ENCODE results near the gene C6orf62. TPM values are rescaled to one million over a fixed set of nuclear protein-coding genes. Genes with fewer than 3 reads are reported as not detected.
"Not testable (repeated sequence)": the region's sequence is repeated elsewhere in the genome, so short reads cannot be mapped to it uniquely, and the experiment has no call there.

Gene C6orf62
- 100 to 1,000 TPM; 155 to 156 TPM for total RNA-seq

DNA sequence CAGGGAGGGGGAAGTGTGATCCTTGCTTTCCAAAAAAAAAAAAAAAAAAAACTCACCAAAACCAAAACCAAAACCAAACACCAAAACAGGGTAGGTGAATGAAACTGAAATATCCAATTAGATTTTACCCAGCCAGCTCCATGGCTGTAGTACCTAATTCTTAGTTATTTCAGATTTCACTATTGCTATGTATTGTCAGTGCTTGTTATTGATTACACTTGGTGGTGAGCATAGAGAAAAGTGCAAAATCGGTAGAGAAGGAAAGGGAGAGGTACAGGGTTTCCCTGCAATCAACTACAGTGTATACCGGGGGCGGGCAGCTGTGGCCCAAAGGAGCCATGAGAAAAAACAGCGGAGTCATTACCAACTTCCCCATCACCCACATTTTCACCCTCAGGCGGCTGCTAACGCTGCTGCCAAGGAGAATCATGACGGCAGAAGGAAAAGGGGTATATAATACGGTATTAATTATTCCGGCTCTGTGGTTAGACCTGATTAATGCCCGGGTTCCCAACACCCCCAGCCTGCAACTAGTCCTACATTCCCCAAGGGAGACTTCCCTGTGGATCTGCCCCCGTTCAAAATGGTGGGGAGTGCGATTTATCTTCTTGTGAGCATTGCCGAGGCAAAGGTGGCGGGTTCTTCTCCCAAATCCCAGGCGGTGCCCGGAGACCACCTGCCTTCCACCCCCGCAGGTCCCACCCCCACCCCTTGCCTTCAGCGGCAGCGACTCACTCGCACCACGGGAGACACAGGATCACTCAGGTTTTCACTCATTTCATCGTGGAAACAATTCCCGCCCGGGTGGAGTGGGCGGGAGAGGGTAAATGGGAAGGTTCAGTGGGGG is at the start of gene C6orf62:
Gene C6orf62, minus strand, starts transcription at position 30 of the 847 bp plus-strand sequence. CDS start 486 bp downstream, outside the sequence.
- peaks cover 58% of the 10 kb centered on the region for H3K36me3 Mint-ChIP-seq (ENCODE audit: low read depth)
- DNase-seq = peak; percentile 64
- no peaks in the 10 kb centered on the region for H3K9me3 Mint-ChIP-seq
- ChIA-PET POLR2A (interaction anchor here (0.5 to 4.3 kb wide), 26 partner anchors 11 to 1405 kb away, joined by 3 to 49 read pairs (median 4); partner anchors contain the start of genes ACOT13, GMNN, KIAA0319 and RIPOR2), CTCF (interaction anchor here (0.8 to 2.5 kb wide), 8 partner anchors 47 to 308 kb away, joined by 3 to 9 read pairs (median 4); partner anchors contain the start of gene ACOT13)
- H3K4me1 Mint-ChIP-seq = peaks cover 44% of the 10 kb centered on the region
- H3K27me3 Mint-ChIP-seq = no peaks in the 10 kb centered on the region
- peak within 1 kb of the TSS; percentile 100 for H3K27ac Mint-ChIP-seq
- H3K4me3 Mint-ChIP-seq = peak within 1 kb of the TSS; percentile 99

DNA sequence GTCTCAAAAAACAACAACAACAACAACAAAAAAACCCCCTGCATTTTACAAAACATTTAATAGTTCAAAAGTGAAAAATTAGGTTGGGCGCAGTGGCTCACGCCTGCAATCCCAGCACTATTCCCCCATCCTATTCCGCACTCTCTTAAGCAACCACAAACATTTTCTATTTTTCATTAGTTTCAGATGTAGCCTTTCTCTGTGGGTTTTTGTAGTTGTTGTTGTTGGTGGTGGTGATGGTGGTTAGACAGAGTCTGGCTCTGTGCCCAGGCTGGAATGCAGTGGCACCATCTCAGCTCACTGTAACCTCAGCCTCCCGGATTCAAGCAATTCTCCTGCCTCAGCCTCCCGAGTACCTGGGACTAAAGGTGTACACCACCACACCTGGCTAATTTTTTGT is 49.4 kb upstream of the C6orf62 start:
- ChIA-PET CTCF (interaction anchor here (1.0 to 3.2 kb wide), 3 partner anchors 25 to 189 kb away, joined by 3 to 9 read pairs (median 9); no protein-coding TSS in a partner anchor), POLR2A (interaction anchor here (0.7 kb wide), 1 partner anchor 10 kb away, joined by 3 read pairs; no protein-coding TSS in a partner anchor)

DNA sequence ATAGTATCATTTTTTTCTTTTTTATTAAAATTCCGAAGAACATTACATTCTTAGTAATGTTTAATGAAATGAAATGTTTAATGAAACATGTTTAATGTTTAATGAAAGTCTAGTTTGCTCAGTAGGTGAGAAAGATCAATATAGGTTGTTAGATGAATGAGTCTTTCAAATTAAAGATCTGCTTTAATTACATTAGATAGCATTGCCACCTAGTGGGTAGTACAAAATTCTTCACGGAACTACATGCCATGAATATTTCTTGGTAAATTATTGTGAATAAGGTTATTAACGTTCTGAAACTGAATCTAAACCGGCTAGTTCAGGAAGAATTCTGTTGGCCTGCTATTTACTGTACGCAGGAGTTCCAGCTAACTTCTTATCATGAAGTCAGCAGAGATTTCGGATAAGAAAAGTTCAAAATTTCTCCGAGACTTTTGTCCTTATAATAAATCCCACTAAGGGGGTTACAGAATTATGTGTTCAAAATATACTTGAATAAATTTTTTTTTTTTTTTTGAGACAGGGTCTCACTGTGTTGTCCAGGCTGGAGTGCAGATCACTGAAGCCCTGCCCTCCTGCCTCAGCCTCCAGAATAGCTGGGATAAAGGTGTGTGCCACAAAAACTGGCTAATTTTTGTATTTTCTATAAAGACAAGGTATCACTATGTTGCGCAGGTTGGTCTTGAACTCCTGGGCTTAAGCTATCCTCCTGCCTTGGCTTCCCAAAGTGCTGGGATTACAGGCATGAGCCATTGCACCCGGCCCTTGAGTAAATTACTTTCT is 47.9 kb upstream of the C6orf62 start:
- Mint-ChIP-seq H3K4me3 (no peak overlapping the region), H3K27me3 (no peaks in the 10 kb centered on the region), H3K27ac (no peak overlapping the region), H3K9me3 (no peaks in the 10 kb centered on the region), H3K36me3 (ENCODE audit: low read depth) (no peaks in the 10 kb centered on the region), H3K4me1 (peaks cover 9% of the 10 kb centered on the region)
- ChIA-PET POLR2A (interaction anchor here (0.7 kb wide), 1 partner anchor 186 kb away, joined by 4 read pairs; no protein-coding TSS in a partner anchor), CTCF (interaction anchor here (0.6 to 3.2 kb wide), 8 partner anchors 48 to 219 kb away, joined by 3 to 9 read pairs (median 3); partner anchors contain the start of gene C6orf62)
- DNase-seq = no peak

More for the DNA sequence above, 49.4 kb upstream of the C6orf62 start:
- no peak for DNase-seq
- Mint-ChIP-seq H3K9me3 (no peaks in the 10 kb centered on the region), H3K4me3 (no peak overlapping the region), H3K27me3 (no peaks in the 10 kb centered on the region), H3K27ac (no peak overlapping the region), H3K4me1 (peaks cover 7% of the 10 kb centered on the region), H3K36me3 (ENCODE audit: low read depth) (no peaks in the 10 kb centered on the region)

DNA sequence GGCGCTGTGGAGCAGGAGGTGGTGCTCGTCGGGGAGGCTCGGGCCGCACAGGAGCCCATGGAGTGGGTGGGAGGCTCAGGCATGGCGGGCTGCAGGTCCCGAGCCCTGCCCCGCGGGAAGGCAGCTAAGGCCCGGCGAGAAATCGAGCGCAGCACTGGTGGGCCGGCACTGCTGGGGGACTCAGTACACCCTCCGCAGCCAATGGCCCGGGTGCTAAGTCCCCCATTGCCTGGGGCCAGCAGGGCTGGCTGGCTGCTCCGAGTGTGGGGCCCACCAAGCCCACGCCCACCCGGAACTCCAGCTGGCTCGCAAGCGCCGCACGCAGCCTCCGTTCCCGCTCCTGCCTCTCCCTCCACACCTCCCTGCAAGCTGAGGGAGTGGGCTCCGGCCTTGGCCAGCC is 47.0 kb upstream of the C6orf62 start:
- CTCF ChIA-PET = interaction anchor here (0.7 to 3.2 kb wide), 5 partner anchors 47 to 187 kb away, joined by 3 to 9 read pairs (median 9); partner anchors contain the start of gene C6orf62
- H3K9me3 Mint-ChIP-seq; DNase-seq; H3K36me3 Mint-ChIP-seq (ENCODE audit: low read depth); H3K27ac Mint-ChIP-seq; H3K27me3 Mint-ChIP-seq; POLR2A ChIA-PET; H3K4me3 Mint-ChIP-seq: not testable (repeated sequence)
- peaks cover 13% of the 10 kb centered on the region for H3K4me1 Mint-ChIP-seq

DNA sequence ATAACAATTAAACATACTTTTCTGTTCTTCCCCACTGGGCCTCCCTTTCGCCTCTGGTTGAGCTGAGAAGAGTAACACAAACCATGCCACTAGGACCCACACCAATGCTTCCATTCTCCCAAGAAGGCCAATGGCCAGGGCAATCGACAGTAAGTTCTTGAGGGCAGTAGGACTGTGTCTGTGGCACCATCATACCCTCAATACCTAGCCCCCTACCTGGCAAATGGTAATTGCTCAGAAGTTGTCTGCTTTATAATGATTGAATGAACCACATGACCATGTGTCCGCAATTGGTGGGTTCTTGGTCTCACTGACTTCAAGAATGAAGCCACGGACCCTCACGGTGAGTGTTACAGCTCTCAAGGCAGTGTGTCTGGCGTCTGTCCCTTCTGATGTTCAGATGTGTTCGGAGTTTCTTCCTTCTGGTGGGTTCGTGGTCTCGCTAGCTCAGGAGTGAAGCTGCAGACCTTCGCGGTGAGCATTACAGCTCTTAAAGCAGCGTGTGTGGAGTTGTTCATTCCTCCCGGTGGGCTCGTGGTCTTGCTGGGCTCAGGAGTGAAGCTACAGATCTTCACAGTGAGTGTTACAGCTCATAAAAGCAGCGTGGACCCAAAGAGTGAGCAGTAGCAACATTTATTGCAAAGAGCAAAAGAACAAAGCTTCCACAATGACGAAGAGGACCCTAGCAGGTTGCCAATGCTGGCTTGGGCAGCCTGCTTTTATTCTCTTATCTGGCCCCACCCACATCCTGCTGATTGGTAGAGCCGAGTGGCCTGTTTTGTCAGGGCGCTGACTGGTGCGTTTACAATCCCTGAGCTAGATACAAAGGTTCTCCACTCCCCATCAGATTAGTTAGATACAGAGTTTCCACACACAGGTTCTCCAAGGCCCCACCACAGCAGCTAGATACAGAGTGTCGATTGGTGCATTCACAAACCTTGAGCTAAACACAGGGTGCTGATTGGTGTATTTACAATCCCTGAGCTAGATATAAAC is 46.2 kb upstream of the C6orf62 start:
- H3K9me3 Mint-ChIP-seq; POLR2A ChIA-PET; H3K36me3 Mint-ChIP-seq (ENCODE audit: low read depth); DNase-seq; H3K4me3 Mint-ChIP-seq; H3K27ac Mint-ChIP-seq; H3K27me3 Mint-ChIP-seq: not testable (repeated sequence)
- CTCF ChIA-PET = interaction anchor here (0.8 to 2.3 kb wide), 3 partner anchors 55 to 185 kb away, joined by 3 to 9 read pairs (median 4); no protein-coding TSS in a partner anchor
- H3K4me1 Mint-ChIP-seq = peaks cover 13% of the 10 kb centered on the region

DNA sequence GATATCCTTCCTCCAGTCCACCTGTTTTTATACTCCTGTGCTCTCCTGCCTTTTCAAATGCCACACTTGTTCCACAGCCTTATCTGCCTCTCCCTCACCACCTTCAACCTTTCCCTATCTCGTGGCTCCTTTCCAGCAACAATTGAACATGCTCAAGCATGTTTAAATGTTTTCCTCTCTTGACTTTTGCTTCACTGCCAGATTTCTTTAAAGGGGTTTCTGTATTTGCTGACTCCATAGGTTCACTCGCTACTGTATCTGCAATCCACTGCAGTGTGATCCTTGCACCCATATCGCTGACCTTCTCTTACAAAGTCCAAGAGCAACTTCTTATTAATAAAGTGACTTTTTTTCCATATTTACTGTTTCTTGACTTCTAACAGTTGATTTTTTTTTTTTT is 44.6 kb upstream of the C6orf62 start:
- no peak overlapping the region for H3K27ac Mint-ChIP-seq
- H3K4me1 Mint-ChIP-seq = peaks cover 13% of the 10 kb centered on the region
- H3K36me3 Mint-ChIP-seq (ENCODE audit: low read depth) = no peaks in the 10 kb centered on the region
- CTCF ChIA-PET = no interaction called here
- no peaks in the 10 kb centered on the region for H3K27me3 Mint-ChIP-seq
- no peak overlapping the region for H3K4me3 Mint-ChIP-seq
- DNase-seq = no peak
- H3K9me3 Mint-ChIP-seq = no peaks in the 10 kb centered on the region
- POLR2A ChIA-PET = no interaction called here

DNA sequence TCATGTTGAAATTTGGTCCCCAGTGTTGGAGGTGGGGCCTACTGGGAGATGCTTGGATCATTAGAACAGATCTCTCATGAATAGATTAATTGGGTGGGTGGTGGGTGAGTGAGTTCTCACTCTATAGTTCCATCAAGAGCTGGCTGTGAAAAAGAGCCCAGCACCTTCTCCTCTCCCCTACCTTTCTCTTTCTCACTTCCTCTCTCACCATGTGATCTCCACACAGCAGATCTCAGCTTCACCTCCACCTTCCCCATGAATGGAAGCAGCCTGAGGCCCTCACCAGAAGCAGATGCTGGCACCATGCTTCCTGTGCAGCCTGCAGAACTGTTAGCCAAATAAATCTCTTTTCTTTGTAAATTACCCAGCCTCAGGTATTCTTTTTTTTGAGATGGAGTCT is 42.9 kb upstream of the C6orf62 start:
- POLR2A ChIA-PET = no interaction called here
- Mint-ChIP-seq H3K4me1 (peaks cover 11% of the 10 kb centered on the region), H3K27ac (no peak overlapping the region), H3K27me3 (no peaks in the 10 kb centered on the region), H3K36me3 (ENCODE audit: low read depth) (no peaks in the 10 kb centered on the region), H3K4me3 (no peak overlapping the region), H3K9me3 (no peaks in the 10 kb centered on the region)
- CTCF ChIA-PET = no interaction called here
- no peak for DNase-seq

DNA sequence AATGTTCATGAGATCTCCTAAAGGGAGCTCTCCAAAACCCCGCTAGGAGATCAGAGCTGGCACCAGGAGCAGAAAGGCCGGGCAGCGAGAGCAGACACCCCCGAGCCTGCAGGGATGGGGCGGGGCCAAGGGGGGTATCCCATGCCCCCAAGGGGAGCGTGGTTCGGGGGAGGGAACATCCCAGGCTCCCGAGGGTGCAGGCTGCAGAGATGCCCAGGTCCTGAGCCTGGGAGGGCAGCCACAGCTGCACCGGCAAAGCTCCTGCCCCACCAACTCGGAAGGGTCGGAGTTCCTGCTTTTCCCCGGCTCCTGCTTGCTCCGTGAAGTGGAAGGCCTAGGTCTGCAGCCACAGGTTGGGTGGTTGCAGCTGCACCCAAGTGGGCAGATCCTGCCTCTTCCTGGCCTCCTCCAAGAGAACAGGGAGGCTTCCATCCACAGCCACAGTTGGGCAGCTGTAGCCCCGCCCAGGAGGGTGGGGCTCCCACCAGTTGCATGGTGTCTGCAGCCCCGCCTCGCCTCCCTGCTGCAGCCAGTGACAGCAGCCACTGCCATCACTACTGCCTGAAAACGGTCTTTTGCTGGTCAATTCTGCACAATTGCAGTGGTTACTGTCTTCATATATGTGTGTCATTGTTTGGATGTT is 42.4 kb upstream of the C6orf62 start:
- no peak for DNase-seq
- Mint-ChIP-seq H3K4me1 (peaks cover 11% of the 10 kb centered on the region), H3K36me3 (ENCODE audit: low read depth) (no peaks in the 10 kb centered on the region), H3K27ac (no peak overlapping the region), H3K9me3 (no peaks in the 10 kb centered on the region), H3K27me3 (no peaks in the 10 kb centered on the region), H3K4me3 (no peak overlapping the region)
- ChIA-PET POLR2A (interaction anchor here (1.0 to 1.1 kb wide), 2 partner anchors 40 to 42 kb away, joined by 3 read pairs; partner anchors contain the start of gene C6orf62), CTCF (no interaction called here)

DNA sequence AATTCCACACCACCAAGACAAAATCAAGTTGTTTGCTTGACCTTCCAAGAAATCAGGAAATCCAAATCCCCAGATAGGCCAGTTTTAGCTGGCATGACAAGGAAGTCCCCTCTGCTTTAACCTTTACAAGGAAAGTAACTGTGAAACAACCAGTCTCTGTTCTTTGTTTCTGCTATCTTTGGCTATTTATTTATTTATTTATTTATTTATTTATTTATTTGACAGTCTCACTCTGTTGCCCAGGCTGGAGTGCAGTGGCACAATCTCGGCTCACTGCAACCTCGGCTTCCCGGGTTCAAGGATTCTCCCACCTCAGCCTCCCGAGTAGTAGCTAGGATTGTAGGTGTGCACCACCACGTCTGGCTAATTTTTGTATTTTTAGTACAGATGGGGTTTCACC is 41.3 kb upstream of the C6orf62 start:
- Mint-ChIP-seq H3K36me3 (ENCODE audit: low read depth) (no peaks in the 10 kb centered on the region), H3K9me3 (no peaks in the 10 kb centered on the region)

DNA sequence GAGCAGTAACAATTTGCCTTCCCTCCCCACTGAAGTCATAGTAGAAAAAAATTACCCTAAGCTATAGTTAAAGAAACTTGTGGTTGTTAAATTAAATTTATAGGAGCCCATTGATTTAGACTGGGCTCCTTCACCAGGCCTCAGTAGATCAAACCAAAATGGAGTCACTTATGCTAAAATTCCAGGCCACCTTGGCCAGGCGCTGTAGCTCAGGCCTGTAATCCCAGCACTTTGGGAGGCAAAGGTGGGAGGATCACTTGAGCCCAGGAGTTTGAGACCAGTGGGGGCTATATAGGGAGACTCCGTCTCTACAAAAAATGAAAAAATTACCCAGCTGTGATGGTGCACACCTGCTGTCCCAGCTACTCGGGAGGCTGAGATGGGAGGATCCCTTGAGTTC is 40.8 kb upstream of the C6orf62 start:
- CTCF ChIA-PET = no interaction called here
- Mint-ChIP-seq H3K4me3 (no peak overlapping the region), H3K9me3 (no peaks in the 10 kb centered on the region), H3K27me3 (no peaks in the 10 kb centered on the region), H3K27ac (no peak overlapping the region), H3K36me3 (ENCODE audit: low read depth) (no peaks in the 10 kb centered on the region), H3K4me1 (peaks cover 8% of the 10 kb centered on the region)
- no peak for DNase-seq
- POLR2A ChIA-PET = interaction anchor here (0.7 to 1.1 kb wide), 3 partner anchors 15 to 40 kb away, joined by 3 read pairs; partner anchors contain the start of genes C6orf62 and GMNN

More for the DNA sequence above, 41.3 kb upstream of the C6orf62 start:
- H3K4me1 Mint-ChIP-seq = peaks cover 8% of the 10 kb centered on the region
- no peak overlapping the region for H3K4me3 Mint-ChIP-seq
- no peaks in the 10 kb centered on the region for H3K27me3 Mint-ChIP-seq
- POLR2A ChIA-PET = interaction anchor here (1.0 to 1.1 kb wide), 3 partner anchors 15 to 41 kb away, joined by 3 read pairs; partner anchors contain the start of genes C6orf62 and GMNN
- no peak overlapping the region for H3K27ac Mint-ChIP-seq
- CTCF ChIA-PET = no interaction called here
- DNase-seq = no peak

DNA sequence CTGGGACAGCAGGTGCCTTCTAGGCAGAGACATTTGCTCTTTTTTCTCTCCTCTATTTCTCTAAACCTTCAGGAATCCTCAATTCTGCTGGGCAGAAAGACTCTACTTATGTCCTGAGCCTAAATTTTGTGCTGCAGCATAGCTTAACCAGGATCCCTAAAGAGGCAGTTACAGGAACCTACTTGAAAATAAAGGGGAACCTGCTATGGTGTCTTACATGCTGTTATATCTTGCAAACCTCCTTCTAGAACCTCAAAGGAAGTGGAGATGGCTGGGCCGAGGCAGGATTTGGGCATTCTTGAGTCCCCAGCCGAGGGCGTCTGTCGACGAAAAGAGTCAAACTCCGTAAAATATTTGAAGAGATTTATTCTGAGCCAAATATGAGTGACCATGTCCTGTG is 38.7 kb upstream of the C6orf62 start:
- no peaks in the 10 kb centered on the region for H3K36me3 Mint-ChIP-seq (ENCODE audit: low read depth)
- H3K4me1 Mint-ChIP-seq = peaks cover 5% of the 10 kb centered on the region
- POLR2A ChIA-PET = interaction anchor here (0.6 to 1.8 kb wide), 2 partner anchors 10 to 36 kb away, joined by 3 read pairs; no protein-coding TSS in a partner anchor
- DNase-seq = no peak
- CTCF ChIA-PET = no interaction called here
- peaks cover 6% of the 10 kb centered on the region for H3K9me3 Mint-ChIP-seq
- no peaks in the 10 kb centered on the region for H3K27me3 Mint-ChIP-seq
- no peak overlapping the region for H3K4me3 Mint-ChIP-seq
- H3K27ac Mint-ChIP-seq = no peak overlapping the region

Data from activated CD4-positive, alpha-beta memory T cell treated with anti-CD3 and anti-CD28 coated beads, Interleukin-2, amount 10 ng/mL, durations not matched to agents 7 days and 5 days (primary cell).